Choroid plexus epithelial cell (primary cell): ENCODE results near the gene MAGEA6.
"Not testable (repeated sequence)": the region's sequence is repeated elsewhere in the genome, so short reads cannot be mapped to it uniquely, and the experiment has no call there.

ENCODE experiments used
- DNase-seq: peaks from one replicate; pipeline ENCODE4 v3.0.0-alpha.2; 2010; ENCODE audit warnings: low read depth
- H3K4me3 ChIP-seq: 2 replicates; pipeline ENCODE4 v1.5.1; 2011; ENCODE audit warnings: low read depth, mild to moderate bottlenecking, control low read depth, low read length, moderate library complexity
- TF ChIP-seq, protein P1 (sequence below): conservative IDR thresholded peaks from 2 replicates; pipeline ENCODE4 v1.5.1; 2011; ENCODE audit warnings: low read depth, mild to moderate bottlenecking, control low read depth, inconsistent platforms, low read length, moderate library complexity

The MAGEA6 gene

DNA sequence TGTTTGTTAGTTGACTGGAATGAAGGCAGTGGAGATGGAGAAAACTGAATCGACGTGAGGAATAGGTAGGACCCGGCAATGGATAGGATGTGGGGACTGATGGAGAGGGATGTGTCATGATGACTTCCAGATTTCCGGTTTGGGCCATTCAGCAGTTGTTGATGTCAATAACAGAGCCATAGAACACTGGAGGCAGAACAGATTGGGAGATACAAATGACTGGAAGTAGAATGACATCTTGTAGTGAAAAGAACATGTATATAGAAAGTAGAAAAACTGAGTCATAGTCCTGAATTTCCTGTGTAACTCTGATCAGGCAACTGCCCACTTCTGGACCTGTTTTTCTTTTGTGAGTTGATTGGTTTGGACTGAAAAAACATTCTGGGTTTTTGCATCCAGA lies 36.5 kb upstream of the MAGEA6 start:
- TF ChIP-seq, protein P1, sequence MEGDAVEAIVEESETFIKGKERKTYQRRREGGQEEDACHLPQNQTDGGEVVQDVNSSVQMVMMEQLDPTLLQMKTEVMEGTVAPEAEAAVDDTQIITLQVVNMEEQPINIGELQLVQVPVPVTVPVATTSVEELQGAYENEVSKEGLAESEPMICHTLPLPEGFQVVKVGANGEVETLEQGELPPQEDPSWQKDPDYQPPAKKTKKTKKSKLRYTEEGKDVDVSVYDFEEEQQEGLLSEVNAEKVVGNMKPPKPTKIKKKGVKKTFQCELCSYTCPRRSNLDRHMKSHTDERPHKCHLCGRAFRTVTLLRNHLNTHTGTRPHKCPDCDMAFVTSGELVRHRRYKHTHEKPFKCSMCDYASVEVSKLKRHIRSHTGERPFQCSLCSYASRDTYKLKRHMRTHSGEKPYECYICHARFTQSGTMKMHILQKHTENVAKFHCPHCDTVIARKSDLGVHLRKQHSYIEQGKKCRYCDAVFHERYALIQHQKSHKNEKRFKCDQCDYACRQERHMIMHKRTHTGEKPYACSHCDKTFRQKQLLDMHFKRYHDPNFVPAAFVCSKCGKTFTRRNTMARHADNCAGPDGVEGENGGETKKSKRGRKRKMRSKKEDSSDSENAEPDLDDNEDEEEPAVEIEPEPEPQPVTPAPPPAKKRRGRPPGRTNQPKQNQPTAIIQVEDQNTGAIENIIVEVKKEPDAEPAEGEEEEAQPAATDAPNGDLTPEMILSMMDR = no peak

DNA sequence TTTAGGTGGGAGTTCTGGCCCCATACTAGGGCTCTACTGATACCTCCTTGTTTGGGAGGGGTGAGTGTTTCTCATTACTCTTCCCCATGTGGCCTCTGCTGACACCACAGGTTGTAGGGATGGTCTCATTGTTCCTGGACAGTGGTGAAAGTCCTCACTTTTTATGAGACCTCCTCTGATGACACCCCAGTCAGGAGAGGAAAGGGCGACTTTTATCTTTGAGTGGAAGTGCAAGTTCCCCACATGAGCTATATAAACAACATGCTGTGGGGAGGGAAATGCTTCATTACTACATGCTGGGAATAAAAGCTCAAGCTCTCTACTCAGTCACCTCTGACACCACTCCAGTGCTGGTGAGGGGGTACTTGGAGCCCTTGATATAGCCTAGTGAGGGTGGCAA lies 29.5 kb upstream of the MAGEA6 start:
- TF ChIP-seq, protein P1 = no peak
- DNase-seq = no peak
- H3K4me3 ChIP-seq = no peak overlapping the region

More for the DNA sequence above, 36.5 kb upstream of the MAGEA6 start:
- H3K4me3 ChIP-seq = no peak overlapping the region
- DNase-seq = no peak

DNA sequence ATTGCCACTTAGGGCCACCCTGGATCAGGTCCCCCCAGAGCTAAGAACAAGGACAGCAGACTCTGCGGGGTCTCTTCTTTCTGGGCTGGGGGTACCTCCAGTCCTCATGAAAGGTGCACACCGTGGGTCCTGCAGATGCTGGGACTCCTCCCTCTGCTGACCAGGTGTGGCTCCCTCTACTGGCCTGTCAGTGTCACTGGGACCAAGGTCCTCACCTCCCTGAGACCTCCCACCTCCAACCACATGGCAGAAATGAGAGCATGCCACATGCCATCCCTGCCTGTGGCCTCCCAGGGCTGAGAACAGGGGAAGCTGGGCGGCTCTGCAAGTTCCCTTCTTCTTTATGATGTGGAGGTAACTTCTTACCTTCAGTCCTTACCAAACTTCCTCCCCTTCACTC lies 17.6 kb upstream of the MAGEA6 start:
- H3K4me3 ChIP-seq, DNase-seq: not testable (repeated sequence)

DNA sequence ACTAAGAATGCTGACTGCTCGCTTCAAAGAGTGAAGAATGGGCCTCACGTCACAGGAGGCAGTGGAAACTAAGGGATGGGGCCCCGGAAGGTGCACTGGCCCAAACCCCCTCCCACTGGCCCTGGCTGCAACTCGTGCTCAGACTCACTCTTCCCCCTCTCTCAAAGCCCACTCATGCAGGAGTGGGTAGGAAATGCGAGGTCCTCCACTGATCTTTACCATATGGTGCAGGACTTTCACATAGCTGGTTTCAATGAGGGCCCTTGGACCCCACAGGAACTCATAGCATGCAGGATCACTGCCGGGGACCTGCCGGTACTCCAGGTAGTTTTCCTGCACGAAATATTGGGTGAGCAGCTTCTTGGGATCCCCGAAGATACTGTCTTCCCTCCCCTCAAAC lies 2.9 kb downstream of the MAGEA6 start:
- not testable (repeated sequence) for H3K4me3 ChIP-seq, DNase-seq

DNA sequence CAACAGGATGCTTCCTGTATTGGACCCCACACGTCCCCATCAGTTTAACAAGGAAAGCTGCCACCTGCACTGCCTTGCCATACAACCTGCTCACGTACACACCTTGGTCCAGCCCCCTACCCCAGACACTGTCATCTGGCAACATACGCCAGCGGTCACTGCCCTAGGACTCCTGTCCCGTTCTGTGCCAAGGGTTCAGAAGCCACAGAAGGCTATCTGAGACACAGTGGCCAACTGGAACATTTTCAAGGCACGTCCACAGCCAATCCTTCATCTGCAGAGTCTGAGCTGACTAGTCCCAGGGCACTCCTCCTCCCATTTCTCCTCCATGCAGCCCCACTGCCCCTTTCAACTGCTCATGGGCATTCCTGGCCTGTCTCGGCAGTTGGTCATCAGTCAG lies 7.9 kb downstream of the MAGEA6 start:
- DNase-seq, H3K4me3 ChIP-seq: not testable (repeated sequence)

DNA sequence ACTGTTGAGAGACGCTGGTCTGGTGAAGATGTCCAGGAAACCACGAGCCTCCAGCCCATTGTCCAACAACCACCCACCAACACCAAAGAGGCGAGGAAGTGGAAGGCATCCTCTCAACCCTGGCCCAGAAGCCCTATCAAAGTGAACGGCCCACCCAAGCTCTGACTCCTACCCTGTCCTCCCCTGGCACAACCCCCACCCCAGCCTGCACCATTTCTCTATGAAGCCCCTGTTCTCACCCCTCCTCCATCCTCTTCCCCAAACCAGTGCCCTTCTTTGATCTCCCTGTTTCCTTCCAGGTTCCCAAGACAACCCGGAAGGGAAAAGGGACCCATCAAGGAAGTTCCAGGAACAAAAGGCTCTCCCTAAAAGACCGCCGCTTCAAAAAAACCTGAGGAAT lies 9.9 kb downstream of the MAGEA6 start:
- H3K4me3 ChIP-seq, DNase-seq: not testable (repeated sequence)

DNA sequence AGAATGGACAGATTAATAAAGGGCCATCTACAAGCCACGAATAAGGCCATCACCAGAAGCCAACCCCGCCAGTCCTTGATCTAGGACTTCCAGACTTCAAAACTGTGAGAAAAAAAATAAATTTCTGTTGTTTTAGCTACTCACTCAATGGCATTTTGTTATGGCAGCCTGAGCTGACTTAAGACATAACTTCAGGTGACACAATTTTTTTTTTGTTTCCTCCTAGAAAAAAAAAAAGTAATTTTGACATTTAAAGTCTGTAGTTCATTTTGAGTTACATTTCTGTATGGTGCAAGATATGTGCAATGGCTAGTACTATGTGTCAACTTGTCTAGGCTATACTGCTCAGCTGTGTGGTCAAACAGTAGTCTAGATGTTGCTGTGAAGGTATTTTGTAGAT lies 10.6 kb downstream of the MAGEA6 start, which contains the start of gene CSAG3:
Gene CSAG3 (plus strand): TSS at position 301 of the 400 bp plus-strand sequence.
- not testable (repeated sequence) for DNase-seq, H3K4me3 ChIP-seq

DNA sequence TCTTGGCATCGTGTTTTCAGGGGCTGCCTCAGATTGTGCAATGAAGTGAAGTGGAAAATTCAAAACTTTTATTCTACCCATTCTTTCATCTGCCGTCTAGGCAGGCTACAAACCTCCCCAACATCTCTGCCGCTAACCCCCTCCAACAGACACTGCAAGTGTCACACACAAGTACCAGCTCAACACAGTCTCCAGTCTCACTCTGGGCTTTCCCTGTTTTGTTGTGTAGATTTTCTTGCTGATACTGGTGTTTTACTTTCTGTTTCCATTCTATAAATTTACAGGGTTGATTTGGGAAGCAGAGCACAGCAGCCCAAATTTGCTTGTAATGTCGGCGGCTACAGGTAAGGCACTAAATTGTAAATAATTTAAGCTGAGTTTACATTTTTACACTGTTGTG lies 14.6 kb downstream of the MAGEA6 start:
- not testable (repeated sequence) for H3K4me3 ChIP-seq, DNase-seq

DNA sequence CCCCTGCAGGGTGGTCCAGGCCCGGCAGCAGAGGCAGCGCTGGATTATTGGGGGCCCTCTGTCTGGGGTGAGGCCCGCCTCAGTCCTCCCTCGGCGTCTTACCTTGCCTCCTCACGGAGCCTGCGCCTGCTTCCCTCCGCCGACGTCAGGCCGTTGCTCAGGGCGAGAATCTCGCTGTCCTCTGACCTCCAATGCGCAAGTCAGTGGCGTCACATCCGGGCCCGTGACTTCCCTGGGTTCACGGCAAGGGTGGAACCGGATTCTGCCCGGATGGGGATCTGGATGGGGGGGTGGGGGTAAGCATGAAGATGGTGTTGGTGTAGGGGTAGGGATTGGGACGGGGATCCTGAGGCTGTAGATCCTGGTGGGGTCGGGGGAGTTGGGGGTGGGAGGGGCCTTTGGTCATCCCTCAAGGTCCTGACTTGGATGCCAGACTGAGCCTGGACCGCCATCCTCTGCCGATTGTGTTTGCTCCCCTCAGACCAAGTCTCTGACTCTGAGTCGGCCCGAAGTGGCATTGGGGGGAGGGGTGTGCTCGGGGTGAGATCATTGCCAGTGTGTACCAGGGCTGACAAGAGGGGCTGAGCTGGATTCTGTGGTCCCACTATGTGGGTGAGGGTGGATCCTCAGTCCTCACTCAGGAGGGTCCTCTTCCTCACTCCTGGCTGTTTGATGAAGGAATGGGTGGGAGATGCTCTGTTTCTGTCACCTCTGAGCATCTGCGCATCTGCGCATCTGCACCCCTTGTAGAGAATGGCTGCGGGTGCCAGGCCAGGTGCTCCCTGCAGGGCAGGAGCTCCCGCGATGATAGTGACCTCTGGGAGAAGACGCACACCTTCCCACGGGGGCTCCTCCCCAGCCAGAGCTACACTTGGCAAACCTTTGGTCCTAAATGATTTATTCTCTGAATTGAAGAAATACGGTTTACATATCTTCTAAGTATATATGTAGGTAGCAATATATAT lies 15.5 kb downstream of the MAGEA6 start, which contains the start of gene MAGEA2:
Gene MAGEA2 (minus strand): TSS at position 157 of the 965 bp plus-strand sequence. CDS start 2,479 bp downstream, outside the sequence.
- not testable (repeated sequence) for H3K4me3 ChIP-seq, DNase-seq

DNA sequence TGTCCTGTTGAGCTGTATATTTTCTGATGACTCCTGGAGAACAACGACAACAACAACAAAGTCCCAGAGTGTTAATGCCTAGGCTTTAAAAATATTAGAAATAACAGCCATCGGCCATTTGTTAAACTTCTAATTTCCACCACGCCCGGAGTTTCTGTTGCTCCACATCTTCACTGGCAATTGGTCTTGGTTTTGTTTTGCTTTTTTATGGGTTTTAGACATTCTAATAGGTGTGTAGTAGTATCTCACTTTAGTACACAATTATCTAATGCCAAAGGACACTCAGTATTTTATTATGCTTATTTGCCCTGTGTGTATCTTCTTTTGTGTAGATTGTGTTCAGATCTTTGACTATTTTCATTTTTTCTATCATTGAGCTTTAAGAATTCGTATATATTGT lies 30.9 kb downstream of the MAGEA6 start:
- no peak for DNase-seq
- TF ChIP-seq, protein P1 = no peak

DNA sequence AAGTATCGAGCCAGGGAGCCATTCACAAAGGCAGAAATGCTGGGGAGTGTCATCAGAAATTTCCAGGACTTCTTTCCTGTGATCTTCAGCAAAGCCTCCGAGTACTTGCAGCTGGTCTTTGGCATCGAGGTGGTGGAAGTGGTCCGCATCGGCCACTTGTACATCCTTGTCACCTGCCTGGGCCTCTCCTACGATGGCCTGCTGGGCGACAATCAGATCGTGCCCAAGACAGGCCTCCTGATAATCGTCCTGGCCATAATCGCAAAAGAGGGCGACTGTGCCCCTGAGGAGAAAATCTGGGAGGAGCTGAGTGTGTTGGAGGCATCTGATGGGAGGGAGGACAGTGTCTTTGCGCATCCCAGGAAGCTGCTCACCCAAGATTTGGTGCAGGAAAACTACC lies 33.0 kb downstream of the MAGEA6 start:
- not testable (repeated sequence) for H3K4me3 ChIP-seq, DNase-seq

More for the DNA sequence above, 30.9 kb downstream of the MAGEA6 start:
- no peak overlapping the region for H3K4me3 ChIP-seq
